ENCODE data around the gene SCFD2. TPM values are rescaled to one million over a fixed set of nuclear protein-coding genes. Genes with fewer than 3 reads are reported as not detected.

Gene SCFD2
- total RNA-seq, 1 experiment from 2014 or later = 7.4 TPM

GRCh38 chr4:52910115-52910514 is 455.7 kb downstream of the SCFD2 start:
- no peak for DNase-seq (ENCODE audit: low read depth, low spot score)
- H3K36me3 ChIP-seq (ENCODE audit: control insufficient read depth, insufficient read depth, low read length) = no peaks in the 10 kb centered on the region
- ChIA-PET POLR2A (no interaction called here), CTCF (no interaction called here)
- H3K4me1 ChIP-seq (ENCODE audit: control insufficient read depth, insufficient read depth, low read length) = no peaks in the 10 kb centered on the region
- no peaks in the 10 kb centered on the region for H3K27me3 ChIP-seq (ENCODE audit: control insufficient read depth, insufficient read depth, low read length)
- ATAC-seq = no peak
- TF ChIP-seq, protein P1, sequence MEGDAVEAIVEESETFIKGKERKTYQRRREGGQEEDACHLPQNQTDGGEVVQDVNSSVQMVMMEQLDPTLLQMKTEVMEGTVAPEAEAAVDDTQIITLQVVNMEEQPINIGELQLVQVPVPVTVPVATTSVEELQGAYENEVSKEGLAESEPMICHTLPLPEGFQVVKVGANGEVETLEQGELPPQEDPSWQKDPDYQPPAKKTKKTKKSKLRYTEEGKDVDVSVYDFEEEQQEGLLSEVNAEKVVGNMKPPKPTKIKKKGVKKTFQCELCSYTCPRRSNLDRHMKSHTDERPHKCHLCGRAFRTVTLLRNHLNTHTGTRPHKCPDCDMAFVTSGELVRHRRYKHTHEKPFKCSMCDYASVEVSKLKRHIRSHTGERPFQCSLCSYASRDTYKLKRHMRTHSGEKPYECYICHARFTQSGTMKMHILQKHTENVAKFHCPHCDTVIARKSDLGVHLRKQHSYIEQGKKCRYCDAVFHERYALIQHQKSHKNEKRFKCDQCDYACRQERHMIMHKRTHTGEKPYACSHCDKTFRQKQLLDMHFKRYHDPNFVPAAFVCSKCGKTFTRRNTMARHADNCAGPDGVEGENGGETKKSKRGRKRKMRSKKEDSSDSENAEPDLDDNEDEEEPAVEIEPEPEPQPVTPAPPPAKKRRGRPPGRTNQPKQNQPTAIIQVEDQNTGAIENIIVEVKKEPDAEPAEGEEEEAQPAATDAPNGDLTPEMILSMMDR (IDR thresholded peaks at IDR 0.05) = no peak
- no peak for TF ChIP-seq POLR2AphosphoS5 (IDR thresholded peaks at IDR 0.05; ENCODE audit: low read depth, low read length)
- no peak for TF ChIP-seq TCF7L2 (IDR thresholded peaks at IDR 0.05; ENCODE audit: low read depth, low read length)
- TF ChIP-seq, protein P2, sequence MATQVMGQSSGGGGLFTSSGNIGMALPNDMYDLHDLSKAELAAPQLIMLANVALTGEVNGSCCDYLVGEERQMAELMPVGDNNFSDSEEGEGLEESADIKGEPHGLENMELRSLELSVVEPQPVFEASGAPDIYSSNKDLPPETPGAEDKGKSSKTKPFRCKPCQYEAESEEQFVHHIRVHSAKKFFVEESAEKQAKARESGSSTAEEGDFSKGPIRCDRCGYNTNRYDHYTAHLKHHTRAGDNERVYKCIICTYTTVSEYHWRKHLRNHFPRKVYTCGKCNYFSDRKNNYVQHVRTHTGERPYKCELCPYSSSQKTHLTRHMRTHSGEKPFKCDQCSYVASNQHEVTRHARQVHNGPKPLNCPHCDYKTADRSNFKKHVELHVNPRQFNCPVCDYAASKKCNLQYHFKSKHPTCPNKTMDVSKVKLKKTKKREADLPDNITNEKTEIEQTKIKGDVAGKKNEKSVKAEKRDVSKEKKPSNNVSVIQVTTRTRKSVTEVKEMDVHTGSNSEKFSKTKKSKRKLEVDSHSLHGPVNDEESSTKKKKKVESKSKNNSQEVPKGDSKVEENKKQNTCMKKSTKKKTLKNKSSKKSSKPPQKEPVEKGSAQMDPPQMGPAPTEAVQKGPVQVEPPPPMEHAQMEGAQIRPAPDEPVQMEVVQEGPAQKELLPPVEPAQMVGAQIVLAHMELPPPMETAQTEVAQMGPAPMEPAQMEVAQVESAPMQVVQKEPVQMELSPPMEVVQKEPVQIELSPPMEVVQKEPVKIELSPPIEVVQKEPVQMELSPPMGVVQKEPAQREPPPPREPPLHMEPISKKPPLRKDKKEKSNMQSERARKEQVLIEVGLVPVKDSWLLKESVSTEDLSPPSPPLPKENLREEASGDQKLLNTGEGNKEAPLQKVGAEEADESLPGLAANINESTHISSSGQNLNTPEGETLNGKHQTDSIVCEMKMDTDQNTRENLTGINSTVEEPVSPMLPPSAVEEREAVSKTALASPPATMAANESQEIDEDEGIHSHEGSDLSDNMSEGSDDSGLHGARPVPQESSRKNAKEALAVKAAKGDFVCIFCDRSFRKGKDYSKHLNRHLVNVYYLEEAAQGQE (IDR thresholded peaks at IDR 0.05; ENCODE audit: insufficient read depth in 1 of 2, low read depth in 2 of 2, low read length in 1 of 2) = no peak
- no peak for TF ChIP-seq SIN3A (IDR thresholded peaks at IDR 0.05; ENCODE audit: borderline replicate concordance, insufficient read depth, low read depth, low read length)
- in situ Hi-C loops (cut with HindIII; ENCODE audit: low pct_unique_long_range_greater_than_20kb, low sequenced_read_pairs) (no loop called here), intact Hi-C loops (cut with micrococcal nuclease; ENCODE audit: unreplicated experiment) (loop anchor here (2.0 kb wide), 1 partner anchor 73 kb away; no protein-coding TSS in a partner anchor)
- no TSS peak for BruUV-seq (replicated peaks)
- no peak overlapping the region for H3K4me3 ChIP-seq (ENCODE audit: low read depth in 2 of 2, low read length in 2 of 2)
- no peak overlapping the region for H3K27ac ChIP-seq (ENCODE audit: low read length)
- H3K9me3 ChIP-seq (ENCODE audit: control insufficient read depth, insufficient read depth, low read depth, low read length) = no peaks in the 10 kb centered on the region

GRCh38 chr4:52907510-52907909 is 458.4 kb downstream of the SCFD2 start:
- DNase-seq (ENCODE audit: low read depth, low spot score) = no peak
- in situ Hi-C loops (cut with HindIII; ENCODE audit: low pct_unique_long_range_greater_than_20kb, low sequenced_read_pairs) = no loop called here
- Histone ChIP-seq H3K9me3 (ENCODE audit: control insufficient read depth, insufficient read depth, low read depth, low read length) (no peaks in the 10 kb centered on the region), H3K36me3 (ENCODE audit: control insufficient read depth, insufficient read depth, low read length) (no peaks in the 10 kb centered on the region), H3K4me1 (ENCODE audit: control insufficient read depth, insufficient read depth, low read length) (no peaks in the 10 kb centered on the region), H3K27ac (ENCODE audit: low read length) (no peak overlapping the region), H3K4me3 (ENCODE audit: low read depth in 2 of 2, low read length in 2 of 2) (no peak overlapping the region), H3K27me3 (ENCODE audit: control insufficient read depth, insufficient read depth, low read length) (no peaks in the 10 kb centered on the region)
- TF ChIP-seq, protein P1 (IDR thresholded peaks at IDR 0.05) = no peak
- TF ChIP-seq, protein P2 (IDR thresholded peaks at IDR 0.05; ENCODE audit: insufficient read depth in 1 of 2, low read depth in 2 of 2, low read length in 1 of 2) = no peak
- TF ChIP-seq POLR2AphosphoS5 (IDR thresholded peaks at IDR 0.05; ENCODE audit: low read depth, low read length) (no peak), SIN3A (IDR thresholded peaks at IDR 0.05; ENCODE audit: borderline replicate concordance, insufficient read depth, low read depth, low read length) (no peak)
- CTCF ChIA-PET = no interaction called here
- POLR2A ChIA-PET = no interaction called here
- intact Hi-C loops (cut with micrococcal nuclease; ENCODE audit: unreplicated experiment) = no loop called here
- no peak for ATAC-seq
- BruUV-seq (replicated peaks) = no TSS peak
